C4-2B (cell line): ENCODE measurements around the gene USP48.

Source experiments
- H3K27ac ChIP-seq: fragments of 450-650 bp; 2 replicates; pipeline ENCODE4 v1.5.1; 2017
- ZFX ChIP-seq: fragments of 450-650 bp; IDR thresholded peaks from 2 replicates; pipeline ENCODE4 v1.6.1; 2017
- TF ChIP-seq, protein P1 (sequence below): fragments of 450-650 bp; conservative IDR thresholded peaks from 2 replicates; pipeline ENCODE4 v1.5.1; 2017; ENCODE audit warnings: mild to moderate bottlenecking

USP48 gene

GRCh38 chr1:21641076-21641475 lies 141.9 kb downstream of the USP48 start:
- no peak for TF ChIP-seq ZFX
- TF ChIP-seq, protein P1, sequence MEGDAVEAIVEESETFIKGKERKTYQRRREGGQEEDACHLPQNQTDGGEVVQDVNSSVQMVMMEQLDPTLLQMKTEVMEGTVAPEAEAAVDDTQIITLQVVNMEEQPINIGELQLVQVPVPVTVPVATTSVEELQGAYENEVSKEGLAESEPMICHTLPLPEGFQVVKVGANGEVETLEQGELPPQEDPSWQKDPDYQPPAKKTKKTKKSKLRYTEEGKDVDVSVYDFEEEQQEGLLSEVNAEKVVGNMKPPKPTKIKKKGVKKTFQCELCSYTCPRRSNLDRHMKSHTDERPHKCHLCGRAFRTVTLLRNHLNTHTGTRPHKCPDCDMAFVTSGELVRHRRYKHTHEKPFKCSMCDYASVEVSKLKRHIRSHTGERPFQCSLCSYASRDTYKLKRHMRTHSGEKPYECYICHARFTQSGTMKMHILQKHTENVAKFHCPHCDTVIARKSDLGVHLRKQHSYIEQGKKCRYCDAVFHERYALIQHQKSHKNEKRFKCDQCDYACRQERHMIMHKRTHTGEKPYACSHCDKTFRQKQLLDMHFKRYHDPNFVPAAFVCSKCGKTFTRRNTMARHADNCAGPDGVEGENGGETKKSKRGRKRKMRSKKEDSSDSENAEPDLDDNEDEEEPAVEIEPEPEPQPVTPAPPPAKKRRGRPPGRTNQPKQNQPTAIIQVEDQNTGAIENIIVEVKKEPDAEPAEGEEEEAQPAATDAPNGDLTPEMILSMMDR, result no peak
- no peak overlapping the region for H3K27ac ChIP-seq

GRCh38 chr1:21640653-21641052 lies 142.3 kb downstream of the USP48 start:
- no peak overlapping the region for H3K27ac ChIP-seq
- TF ChIP-seq ZFX, result no peak
- TF ChIP-seq, protein P1, result no peak

DNA sequence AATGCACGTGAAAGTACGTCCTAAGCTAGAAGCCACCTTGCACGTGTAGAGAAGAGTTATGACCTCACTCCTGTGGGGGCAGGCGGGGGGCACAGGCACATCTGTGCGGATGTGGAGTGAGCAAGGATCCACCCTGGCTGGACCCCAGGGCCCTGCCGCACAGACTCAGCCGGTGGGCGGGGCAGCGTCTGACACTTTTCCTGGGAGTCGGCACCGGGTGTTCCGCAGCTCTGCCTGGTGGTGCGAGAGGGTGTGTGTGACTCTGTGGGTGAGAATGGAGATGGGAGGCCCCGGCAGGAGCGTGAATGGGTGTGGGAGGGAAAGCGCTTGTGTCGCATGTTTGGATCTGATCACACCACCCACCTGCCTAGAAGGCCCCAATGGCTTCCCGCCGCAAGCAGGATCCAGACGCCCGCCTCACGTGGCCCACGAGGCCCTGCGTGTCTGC lies 143.3 kb downstream of the USP48 start:
- peak overlapping the region; percentile 62 for H3K27ac ChIP-seq
- TF ChIP-seq ZFX, result no peak

- peak overlapping the region; percentile 62 for H3K27ac ChIP-seq
Observed at GRCh38 chr1:21638531-21639341, 144.2 kb downstream of the USP48 start.

DNA sequence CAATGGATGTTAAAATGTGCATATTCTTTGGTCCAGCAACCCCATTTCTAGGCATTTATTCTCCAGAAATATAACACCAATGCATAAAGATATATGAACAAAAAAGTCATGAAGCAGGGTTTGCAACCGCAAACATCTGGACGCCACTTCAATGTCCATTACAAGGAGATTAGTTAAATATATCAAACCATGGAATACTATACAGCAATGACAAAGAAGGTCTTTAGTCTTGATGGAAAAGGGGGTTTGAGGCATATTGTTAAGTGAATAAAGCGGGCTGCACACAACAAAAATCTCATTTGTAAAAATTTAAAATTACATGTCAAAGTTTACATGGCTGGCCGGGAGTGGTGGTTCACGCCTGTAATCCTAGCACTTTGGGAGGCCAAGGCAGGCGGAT lies 145.4 kb downstream of the USP48 start:
- TF ChIP-seq, protein P1, result no peak
- no peak for TF ChIP-seq ZFX

More at GRCh38 chr1:21638531-21639341, 144.2 kb downstream of the USP48 start:
- TF ChIP-seq, protein P1, result no peak
- TF ChIP-seq ZFX, result no peak

DNA sequence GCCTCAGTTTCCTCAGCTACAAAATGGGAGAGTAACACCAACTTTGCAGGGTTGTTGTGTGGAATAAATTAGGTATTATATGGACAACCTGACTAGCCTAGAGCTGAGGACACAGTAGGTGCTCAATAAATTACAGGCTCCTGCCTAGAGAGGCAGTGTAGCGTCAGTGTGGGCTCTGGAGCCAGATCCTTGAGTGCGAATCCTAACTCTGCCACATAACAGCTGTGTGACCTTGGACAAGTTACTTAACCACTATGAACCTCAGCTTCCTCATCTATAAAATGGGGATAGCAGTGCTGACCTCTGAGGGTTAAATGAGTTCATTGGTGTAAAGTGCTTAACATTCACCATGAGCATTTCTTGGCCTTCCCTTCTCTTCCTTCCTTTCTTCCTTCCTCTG lies 146.9 kb downstream of the USP48 start:
- TF ChIP-seq, protein P1, result no peak
- TF ChIP-seq ZFX, result no peak
- H3K27ac ChIP-seq, result peak overlapping the region; percentile 93

More for the DNA sequence above, 145.4 kb downstream of the USP48 start:
- H3K27ac ChIP-seq, result no peak overlapping the region

- H3K27ac ChIP-seq, result peak overlapping the region; percentile 93
Observed at GRCh38 chr1:21634806-21635535, 148.0 kb downstream of the USP48 start.

More at GRCh38 chr1:21634806-21635535, 148.0 kb downstream of the USP48 start:
- TF ChIP-seq ZFX, result no peak
- TF ChIP-seq, protein P1, result no peak
